HepG2 (cell line): ENCODE data around the gene BRSK2. TPM values are rescaled to one million over a fixed set of nuclear protein-coding genes. Genes with fewer than 3 reads are reported as not detected.

Experiments
- ATAC-seq: fragments of 200-7000 bp; cut with Tn5 transposase; 3 replicates; pipeline ENCODE4 v1.9.1; 2020; ENCODE audit warnings: mild to moderate bottlenecking, moderate library complexity
- BruUV-seq: library from RNA; stranded (reverse); fragments of 400-500 nt; replicated peaks from 2 replicates; lab custom pipeline; 2021; lab: Mats Ljungman, UMichigan
- CTCF ChIA-PET: fragments of 300-600 bp; formaldehyde crosslinking; extraction: SDS; loops from one replicate; lab custom pipeline; 2021; ENCODE audit warnings: low total read pairs, inconsistent platforms, low intra/inter-chr PET ratio; lab: Yijun Ruan, JAX
- POLR2A ChIA-PET: fragments of 350-600 bp; sonication (Branson Sonifier 250); formaldehyde crosslinking; loops from one replicate; lab custom pipeline; 2020; ENCODE audit warnings: antibody characterized with exemption, inconsistent platforms; lab: Yijun Ruan, JAX
- DNase-seq: peaks from one replicate; pipeline ENCODE4 v3.0.0-alpha.2; 2015; ENCODE audit warnings: low spot score
- FAIRE-seq: peaks from 3 replicates; lab custom pipeline; 2011; peaks lifted over from hg19 to GRCh38; lab: Jason Lieb, UNC
- H2AFZ ChIP-seq: one replicate; pipeline ENCODE4 v1.6.1; 2011; ENCODE audit warnings: low read length, inconsistent platforms
- H3K27ac ChIP-seq: fragments of 300-600 bp; 3 replicates; pipeline ENCODE4 v1.8.0; 2011; ENCODE audit warnings: mixed run types, mild to moderate bottlenecking, mixed read lengths, low read length, inconsistent platforms; ENCODE audit not compliant: insufficient read depth; ENCODE audit errors: extremely low read length
- H3K27me3 ChIP-seq, 2 experiments: fragments of 200-600 bp in 1 of 2; 2 replicates in 1 of 2; 3 replicates in 1 of 2; pipeline versions ENCODE4 v1.6.0 to v1.8.0; 2011; ENCODE audit warnings: low read length in 2 of 2, mild to moderate bottlenecking in 2 of 2, moderate library complexity in 2 of 2, inconsistent platforms in 1 of 2; ENCODE audit not compliant: insufficient read depth in 2 of 2, control insufficient read depth in 1 of 2
- H3K36me3 ChIP-seq, 2 experiments: fragments of 200-600 bp in 1 of 2; replicated peaks in 1 of 2; 2 replicates in 1 of 2; 3 replicates in 1 of 2; pipeline versions ENCODE4 v1.5.1 to v1.8.0; 2011; ENCODE audit warnings: low read length in 2 of 2, inconsistent platforms in 1 of 2; ENCODE audit not compliant: insufficient read depth in 2 of 2, control insufficient read depth in 1 of 2
- H3K4me1 ChIP-seq: 2 replicates; pipeline ENCODE4 v1.5.1; 2012; ENCODE audit warnings: low read length, inconsistent platforms; ENCODE audit not compliant: insufficient read depth
- H3K4me2 ChIP-seq: 2 replicates; pipeline ENCODE4 v1.6.0; 2011; ENCODE audit warnings: low read depth, low read length, inconsistent platforms
- H3K4me3 ChIP-seq, 3 experiments: fragments of 200-600 bp in 1 of 3; sonication (generic), shearing (Covaris generic) in 1 of 3; replicated peaks in 1 of 3; 2 replicates each; pipeline ENCODE4 v1.5.1; 2011 to 2016; ENCODE audit warnings: low read length in 3 of 3, inconsistent platforms in 2 of 3, low read depth in 2 of 3, mild to moderate bottlenecking in 2 of 3, control low read depth in 1 of 3, mixed read lengths in 1 of 3; ENCODE audit not compliant: insufficient read depth in 1 of 3
- H3K79me2 ChIP-seq: one replicate; pipeline ENCODE4 v1.6.1; 2011; ENCODE audit warnings: low read length, inconsistent platforms; ENCODE audit not compliant: insufficient read depth
- H3K9ac ChIP-seq: 2 replicates; pipeline ENCODE4 v1.6.0; 2011; ENCODE audit warnings: mild to moderate bottlenecking, low read depth, low read length, inconsistent platforms; ENCODE audit not compliant: insufficient read depth
- H3K9me3 ChIP-seq: 2 replicates; pipeline ENCODE4 v1.5.1; 2012; ENCODE audit warnings: mild to moderate bottlenecking, low read length
- H4K20me1 ChIP-seq: 2 replicates; pipeline ENCODE4 v1.6.0; 2011; ENCODE audit warnings: inconsistent platforms, mild to moderate bottlenecking, low read length, moderate library complexity; ENCODE audit not compliant: insufficient read depth
- CEBPZ ChIP-seq: IDR thresholded peaks from 2 replicates; pipeline ENCODE4 v1.6.1; 2012; ENCODE audit warnings: low read length, improper control_type of control experiment
- HNF4A ChIP-seq: sonication (generic); formaldehyde crosslinking; IDR thresholded peaks from 2 replicates; pipeline ENCODE4 v1.4.0; 2020; ENCODE audit warnings: missing genetic modification reagents
- KAT7 ChIP-seq: IDR thresholded peaks from 2 replicates; pipeline ENCODE4 v1.6.1; 2018; ENCODE audit warnings: borderline replicate concordance, missing compliant biosample characterization
- KDM6A ChIP-seq: IDR thresholded peaks from 2 replicates; pipeline ENCODE4 v1.6.1; 2016; ENCODE audit warnings: low read depth
- MED8 ChIP-seq: sonication (generic); formaldehyde crosslinking; IDR thresholded peaks from 2 replicates; pipeline ENCODE4 v1.8.1; 2023; ENCODE audit warnings: mild to moderate bottlenecking, missing genetic modification reagents; ENCODE audit not compliant: insufficient replicate concordance
- REL ChIP-seq: sonication (generic); formaldehyde crosslinking; conservative IDR thresholded peaks from 2 replicates; pipeline ENCODE4 v1.8.0; 2022; ENCODE audit warnings: mild to moderate bottlenecking, missing genetic modification reagents, moderate library complexity
- ZMYM3 ChIP-seq: sonication (generic); formaldehyde crosslinking; IDR thresholded peaks from 2 replicates; pipeline ENCODE4 v1.5.1; 2020; ENCODE audit warnings: mild to moderate bottlenecking, missing genetic modification reagents
- ZNF121 ChIP-seq: sonication (generic); formaldehyde crosslinking; IDR thresholded peaks from 2 replicates; pipeline ENCODE4 v1.5.0; 2020; ENCODE audit warnings: mild to moderate bottlenecking, missing genetic modification reagents
- ZNF598 ChIP-seq: sonication (generic); formaldehyde crosslinking; IDR thresholded peaks from 2 replicates; pipeline ENCODE4 v1.5.1; 2020; ENCODE audit warnings: mild to moderate bottlenecking, missing genetic modification reagents, borderline replicate concordance
- ZNF615 ChIP-seq: sonication (generic); formaldehyde crosslinking; IDR thresholded peaks from 2 replicates; pipeline ENCODE4 v1.5.0; 2020; ENCODE audit warnings: mild to moderate bottlenecking, missing genetic modification reagents, borderline replicate concordance
- WGBS: methylation state at CpG from one replicate; pipeline ENCODE4 v1.1.6; 2017; ENCODE audit warnings: low lambda C conversion rate; 5-methylcytosine and 5-hydroxymethylcytosine counted together
- in situ Hi-C: cut with HindIII; loops from 2 replicates; pipeline ENCODE4 v1.10.0; 2017; ENCODE audit warnings: low pct_unique_long_range_greater_than_20kb; ENCODE audit not compliant: extremely low pct_ligation_motif_present
- intact Hi-C: fragments of 100-400 bp; cut with micrococcal nuclease; formaldehyde crosslinking; loops from one replicate; pipeline ENCODE4 v1.10.0; 2022; ENCODE audit not compliant: unreplicated experiment
- polyA plus RNA-seq, 8 experiments: library from polyadenylated mRNA; depleted of rRNA in 3 of 8; stranded (reverse) in 7 of 8; unstranded in 1 of 8; fragments of >200 nt; fragmentation: Illumina TruSeq in 4 of 8; extraction: Trizol in 4 of 8; gene quantifications; 2 replicates each; pipeline versions ENCODE4 v1.2.1 to v1.2.3, GENCODE V29; 2011 to 2016; ENCODE audit warnings: low read depth in 4 of 8, missing spikeins in 1 of 8, mixed read lengths in 1 of 8; ENCODE audit not compliant: insufficient read depth in 1 of 8
- total RNA-seq, 5 experiments: library from RNA; depleted of rRNA; stranded (reverse); fragments of >200 nt; fragmentation: Illumina TruSeq; extraction: Trizol; gene quantifications; 2 replicates each; pipeline ENCODE4 v1.2.3, GENCODE V29; 2016; ENCODE audit warnings: low read depth in 1 of 5

BRSK2 gene
- total and polyA plus RNA-seq, 2 of the 13 experiments (the other 11 are each of a cell fraction or from before 2014, with no cell fraction given): 0.74 to 1.1 TPM

DNA sequence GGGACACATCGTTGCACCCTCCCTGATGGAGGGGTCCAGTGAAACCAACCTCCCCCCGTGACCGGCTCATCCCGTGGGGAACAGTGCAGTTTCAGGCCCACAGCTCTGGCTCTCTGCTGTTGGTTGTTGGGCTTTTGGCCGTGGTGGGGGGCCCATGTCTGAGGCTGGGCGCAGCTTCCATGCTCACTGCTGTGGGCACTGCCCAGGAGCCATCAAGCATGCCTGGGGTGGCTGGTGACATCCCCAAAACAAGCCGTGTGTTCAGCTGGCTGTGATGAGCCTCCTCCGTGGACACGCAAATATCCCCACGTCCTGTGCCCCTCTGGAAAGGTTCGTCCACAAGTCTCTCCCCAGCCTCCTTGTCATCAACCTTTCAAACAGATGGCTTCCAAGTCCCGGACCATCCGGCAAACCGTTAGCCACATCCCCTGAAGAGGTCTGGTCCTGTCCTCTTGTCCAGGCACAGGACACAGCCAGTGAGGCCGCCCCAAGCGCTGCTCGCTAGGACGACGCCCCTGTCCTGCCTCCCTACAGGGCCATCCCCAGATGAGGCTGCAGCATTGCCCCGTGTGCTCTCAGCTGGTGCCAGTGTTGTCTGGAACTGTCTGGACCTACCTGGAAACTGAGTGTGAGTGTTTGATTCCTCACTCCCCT lies 29.4 kb upstream of the BRSK2 start:
- POLR2A ChIA-PET: no interaction called here

More for the DNA sequence above, 29.4 kb upstream of the BRSK2 start:
- no peak overlapping the region for H3K4me3 ChIP-seq
- in situ Hi-C loops (no loop called here), intact Hi-C loops (no loop called here)
- WGBS: 30% methylated on average over 4 of the region's 20 CpGs
- no peak overlapping the region for H3K9ac ChIP-seq
- no peaks in the 10 kb centered on the region for H3K9me3 ChIP-seq
- no TSS peak for BruUV-seq
- H3K4me2 ChIP-seq: no peak overlapping the region
- CTCF ChIA-PET: no interaction called here
- no peak for FAIRE-seq
- peaks cover 0 to 61% of the 10 kb centered on the region in 2 experiments; a peak in 4 of 5 replicates for H3K27me3 ChIP-seq
- no peaks in the 10 kb centered on the region for H3K79me2 ChIP-seq
- no peak overlapping the region for H3K27ac ChIP-seq
- peaks cover 13% of the 10 kb centered on the region; the same call in 1 of the 2 replicates for H3K4me1 ChIP-seq
- no peaks in the 10 kb centered on the region for H4K20me1 ChIP-seq
- TF ChIP-seq HNF4A: no peak
- TF ChIP-seq REL: no peak
- no peak for TF ChIP-seq MED8 (CRISPR knock-in tag)
- no peak for TF ChIP-seq CEBPZ
- no peak for TF ChIP-seq ZNF615 (CRISPR knock-in tag)
- TF ChIP-seq ZNF121: no peak
- no peak for TF ChIP-seq ZMYM3 (CRISPR knock-in tag)
- TF ChIP-seq KDM6A (CRISPR knock-in tag): no peak
- no peak for TF ChIP-seq ZNF598 (CRISPR knock-in tag)
- no peak for TF ChIP-seq KAT7
- TF ChIP-seq, all 625 proteins: peak for 0
- Histone ChIP-seq H3K36me3 (no peaks in the 10 kb centered on the region), H2AFZ (no peak overlapping the region)
- ATAC-seq (no peak), DNase-seq (no peak)
